Endometrial microvascular endothelial cells (primary cell): ENCODE data around the gene GATAD2A. TPM values are rescaled to one million over a fixed set of nuclear protein-coding genes. Genes with fewer than 3 reads are reported as not detected.
"Not testable (repeated sequence)": the region's sequence is repeated elsewhere in the genome, so short reads cannot be mapped to it uniquely, and the experiment has no call there.

ENCODE experiments used
- in situ Hi-C: cut with HindIII; loops from 2 replicates; pipeline ENCODE4 v1.10.0; 2017; ENCODE audit warnings: low sequenced_read_pairs, low pct_unique_long_range_greater_than_20kb; ENCODE audit errors: inconsistent ontology term
- total RNA-seq: library from RNA; depleted of rRNA; stranded (reverse); fragments of >200 nt; gene quantifications from one replicate; pipeline ENCODE4 v1.2.3, GENCODE V29; 2015; ENCODE audit errors: inconsistent ontology term

The GATAD2A gene
- total RNA-seq, 1 donor from 2014 or later, result 102 TPM

GRCh38 chr19:19438366-19439175 lies 33.1 kb downstream of the GATAD2A start:
- in situ Hi-C loops, result no loop called here

GRCh38 chr19:19439176-19439482 lies 33.7 kb downstream of the GATAD2A start:
- in situ Hi-C loops, result no loop called here

DNA sequence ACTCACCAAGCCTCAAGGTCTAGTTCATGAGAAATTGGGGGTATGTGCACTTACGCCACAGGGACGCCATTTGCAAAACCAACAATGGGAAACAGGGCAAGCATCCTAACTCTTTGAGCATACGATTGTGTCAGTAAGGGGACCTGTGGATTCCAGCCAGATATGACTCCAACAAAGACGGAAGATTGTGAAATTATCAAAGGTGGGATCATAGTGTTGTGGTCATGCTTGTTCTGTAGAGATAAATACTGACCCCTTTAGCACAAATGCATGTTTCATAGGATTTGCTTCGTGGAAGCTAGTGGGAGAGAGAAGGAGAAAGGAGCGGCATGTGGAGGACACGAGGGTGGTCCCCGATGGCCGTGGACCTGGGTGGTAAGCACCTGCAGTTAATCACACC lies 37.8 kb downstream of the GATAD2A start:
- in situ Hi-C loops, result no loop called here

DNA sequence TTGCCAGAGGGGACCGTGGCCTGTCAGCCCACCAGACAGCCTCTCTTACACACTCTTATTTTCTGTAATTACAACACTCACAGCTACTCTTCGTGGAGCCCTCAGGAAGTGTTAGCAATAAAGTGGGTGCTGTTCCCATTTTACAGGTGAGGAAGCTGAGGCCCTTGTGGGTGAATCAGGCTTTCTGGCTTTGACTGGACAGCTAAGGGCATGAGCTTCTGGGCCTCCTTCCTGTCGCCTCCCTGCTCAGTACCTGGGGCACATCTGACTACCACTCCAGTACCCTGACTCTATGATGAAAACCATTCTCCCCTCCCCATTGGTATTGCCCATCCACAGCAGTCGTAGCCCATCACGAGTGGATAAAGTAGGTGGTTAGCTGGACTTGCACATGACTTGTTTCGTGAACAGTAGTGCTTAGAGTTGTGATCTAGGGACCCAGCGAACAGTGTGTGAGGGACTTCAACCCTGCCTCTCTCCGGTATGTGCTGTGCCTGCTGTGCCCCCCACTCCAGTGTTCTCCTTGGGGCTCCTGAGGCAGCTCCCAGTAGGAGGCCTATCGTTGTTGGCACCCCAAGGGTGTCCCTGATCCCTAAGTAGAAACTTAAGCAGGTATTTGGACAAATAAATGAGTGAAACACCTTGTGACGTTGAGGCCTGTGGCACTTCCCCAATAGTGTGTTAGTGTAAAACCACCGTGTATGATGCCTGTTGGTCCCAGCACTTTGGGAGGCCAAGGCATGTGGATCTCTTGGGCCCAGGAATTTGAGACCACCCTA lies 38.6 kb downstream of the GATAD2A start:
- in situ Hi-C loops, result no loop called here

- in situ Hi-C loops, result no loop called here
These were observed 39.2 kb downstream of the GATAD2A start for GRCh38 chr19:19444681-19445155.

GRCh38 chr19:19445288-19445687 lies 39.8 kb downstream of the GATAD2A start:
- in situ Hi-C loops, result no loop called here

DNA sequence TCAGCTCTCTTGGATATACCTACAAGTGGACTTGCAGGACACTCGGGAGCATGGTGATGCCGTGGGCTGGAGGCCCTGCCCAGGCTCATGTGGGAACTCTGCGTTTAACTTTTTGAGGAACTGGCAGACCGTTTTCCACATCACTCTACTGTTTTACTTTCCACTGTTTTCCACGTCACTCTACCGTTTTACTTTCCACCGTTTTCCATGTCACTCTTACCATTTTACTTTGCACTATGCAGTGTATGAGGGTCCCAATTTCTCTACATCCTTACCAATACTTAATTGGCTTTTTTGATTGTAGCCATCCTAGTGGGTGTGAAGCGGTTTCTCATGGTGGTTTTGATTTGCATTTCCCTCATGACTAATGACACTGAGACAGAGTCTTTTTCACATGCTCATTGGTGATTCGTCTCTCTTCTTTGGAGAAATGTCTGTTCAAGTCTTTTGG lies 40.5 kb downstream of the GATAD2A start:
- in situ Hi-C loops, result no loop called here

GRCh38 chr19:19446655-19447437 lies 41.4 kb downstream of the GATAD2A start:
- in situ Hi-C loops, result no loop called here

DNA sequence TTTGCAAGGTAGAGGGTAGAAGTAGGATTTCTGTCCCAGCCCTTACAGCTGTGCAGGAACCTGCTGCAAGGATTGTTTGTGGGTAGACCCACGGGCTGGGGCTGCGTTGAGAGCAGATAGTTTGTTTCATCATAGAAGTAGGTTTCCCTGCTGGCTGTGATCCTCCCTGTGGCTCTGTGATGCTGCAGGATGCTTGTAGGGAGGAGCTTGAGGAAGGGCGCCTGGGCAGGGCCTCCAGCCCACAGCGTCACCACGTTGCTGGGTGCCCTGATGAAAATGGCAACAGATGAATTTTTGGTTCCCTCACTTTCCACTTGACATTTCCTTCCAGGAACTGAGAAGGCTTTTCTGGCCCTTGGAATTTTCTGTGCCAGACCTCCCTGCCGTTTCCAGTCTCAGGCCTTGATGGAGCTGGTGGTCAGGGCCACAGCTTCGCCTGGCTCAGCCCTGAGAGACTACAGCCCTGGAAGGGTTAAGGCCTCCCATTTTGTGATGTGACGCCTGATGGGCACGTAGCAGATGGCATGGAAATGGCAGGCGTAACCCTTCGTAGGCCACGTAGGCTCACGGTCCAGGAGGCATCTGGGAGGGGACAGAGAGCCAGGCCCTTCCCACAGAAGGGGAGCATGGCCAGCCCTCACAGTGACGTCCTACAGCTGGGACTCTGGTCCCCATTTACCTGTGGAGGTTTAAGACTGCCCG lies 42.2 kb downstream of the GATAD2A start:
- in situ Hi-C loops, result no loop called here

DNA sequence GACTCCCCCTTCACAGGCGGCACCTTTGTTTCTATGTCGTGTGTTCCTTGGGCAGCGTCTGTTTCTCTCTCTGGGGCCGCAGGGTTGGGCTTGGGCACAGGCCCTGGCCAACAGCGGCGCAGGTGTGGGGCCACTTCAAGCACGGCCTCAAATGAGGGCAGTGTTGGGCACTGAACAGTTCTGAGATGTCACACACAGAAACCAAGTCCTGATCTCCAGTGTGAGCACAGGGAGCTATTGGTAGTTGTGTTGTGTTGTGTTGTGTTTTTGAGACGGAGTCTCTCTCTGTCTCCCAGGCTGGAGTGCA lies 42.7 kb downstream of the GATAD2A start:
- in situ Hi-C loops, result no loop called here

GRCh38 chr19:19451429-19452242 lies 46.2 kb downstream of the GATAD2A start:
- in situ Hi-C loops, result no loop called here

DNA sequence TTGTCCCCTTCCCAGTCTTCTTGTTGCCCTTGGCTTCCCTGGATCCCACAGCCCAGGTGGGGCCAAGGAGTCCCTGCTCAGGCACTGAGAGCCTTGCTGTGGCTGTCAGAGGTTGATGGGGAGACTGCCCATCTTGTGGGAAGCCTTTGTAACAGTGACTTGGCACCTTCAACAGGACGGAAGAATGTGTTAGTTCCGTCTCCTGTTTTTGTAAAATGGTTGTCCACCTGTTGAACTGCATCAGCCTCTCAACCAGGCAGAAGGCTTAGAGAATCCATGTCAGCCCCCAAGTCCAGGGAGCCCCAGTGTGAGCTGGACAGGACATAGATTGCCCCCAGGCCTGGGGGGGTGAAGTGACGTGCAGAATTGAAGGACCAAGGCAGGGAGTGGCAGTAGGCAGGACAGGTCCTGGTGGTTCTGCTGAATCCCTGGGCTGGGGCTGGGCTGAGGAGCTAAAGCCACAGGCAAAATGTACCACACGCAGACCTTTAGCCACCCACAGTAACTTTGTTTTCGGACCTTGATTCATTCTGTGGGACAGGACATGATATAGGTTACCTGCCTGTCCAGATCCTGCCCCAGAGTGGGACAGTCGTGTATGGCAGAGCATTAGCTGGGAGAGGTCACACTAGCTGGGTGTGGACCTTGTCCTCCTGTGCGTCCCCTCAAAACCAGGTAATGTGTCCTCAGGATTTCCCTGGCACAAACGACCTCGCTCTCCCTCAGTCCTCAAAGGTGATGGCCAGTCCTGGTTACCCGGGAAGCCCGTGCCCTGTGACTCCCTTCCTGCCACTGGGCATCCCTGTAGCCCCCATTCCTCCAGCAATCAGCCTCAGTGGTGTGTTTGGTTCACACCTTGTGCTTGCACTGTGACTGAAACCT lies 47.0 kb downstream of the GATAD2A start:
- in situ Hi-C loops, result no loop called here

DNA sequence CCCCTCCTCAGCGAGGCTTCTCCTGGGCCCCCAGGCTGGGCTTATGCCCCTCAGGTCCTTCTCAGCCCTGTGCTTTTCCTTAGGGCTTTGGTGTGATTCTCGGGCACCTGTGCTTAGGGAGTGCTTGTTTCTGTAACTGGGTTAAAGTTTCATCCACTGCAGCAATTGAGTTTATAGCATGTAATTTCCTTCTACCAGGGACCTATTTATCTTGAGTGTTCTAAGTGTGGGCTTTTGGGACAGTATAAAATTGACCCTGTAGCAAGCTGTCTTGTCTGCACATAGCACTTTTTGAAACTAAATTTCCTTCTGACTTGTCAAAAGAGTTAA lies 47.6 kb downstream of the GATAD2A start:
- in situ Hi-C loops, result no loop called here

- in situ Hi-C loops, result not testable (repeated sequence)
These were observed 49.9 kb downstream of the GATAD2A start for GRCh38 chr19:19455166-19455919.

- in situ Hi-C loops, result no loop called here
These were observed 52.2 kb downstream of the GATAD2A start for GRCh38 chr19:19457671-19458070.

- in situ Hi-C loops, result no loop called here
These were observed 52.8 kb downstream of the GATAD2A start for GRCh38 chr19:19458110-19458816.
